Astrocyte (in vitro differentiated cells and primary cell): ENCODE data around the gene SLC9A4. TPM values are rescaled to one million over a fixed set of nuclear protein-coding genes. Genes with fewer than 3 reads are reported as not detected.

ENCODE experiments used
- DNase-seq: peaks from one replicate; pipeline ENCODE4 v3.0.0-alpha.2; 2010; ENCODE audit warnings: low read depth
- FAIRE-seq: peaks from 2 replicates; lab custom pipeline; 2011; peaks lifted over from hg19 to GRCh38; lab: Jason Lieb, UNC
- H2AFZ ChIP-seq: 2 replicates; pipeline ENCODE4 v1.6.0; 2012; ENCODE audit warnings: low read depth, low read length, inconsistent platforms
- H3K27ac ChIP-seq: 2 replicates; pipeline ENCODE4 v1.5.1; 2011; ENCODE audit warnings: low read depth, low read length, inconsistent platforms
- H3K27me3 ChIP-seq: 2 replicates; pipeline ENCODE4 v1.6.0; 2011; ENCODE audit warnings: low read length, inconsistent platforms; ENCODE audit not compliant: insufficient read depth
- H3K36me3 ChIP-seq: 2 replicates; pipeline ENCODE4 v1.5.1; 2011; ENCODE audit warnings: low read length, inconsistent platforms; ENCODE audit not compliant: insufficient read depth
- H3K4me1 ChIP-seq: 2 replicates; pipeline ENCODE4 v1.5.1; 2011; ENCODE audit warnings: low read length, inconsistent platforms; ENCODE audit not compliant: insufficient read depth
- H3K4me2 ChIP-seq: 2 replicates; pipeline ENCODE4 v1.6.0; 2012; ENCODE audit warnings: low read length, inconsistent platforms
- H3K4me3 ChIP-seq: 2 replicates; pipeline ENCODE4 v1.5.1; 2011; ENCODE audit warnings: low read depth, mild to moderate bottlenecking, low read length, inconsistent platforms; ENCODE audit not compliant: insufficient read depth
- H3K79me2 ChIP-seq: 2 replicates; pipeline ENCODE4 v1.6.0; 2012; ENCODE audit warnings: mild to moderate bottlenecking, low read length, inconsistent platforms; ENCODE audit not compliant: insufficient read depth
- H3K9ac ChIP-seq: 2 replicates; pipeline ENCODE4 v1.6.0; 2012; ENCODE audit warnings: mild to moderate bottlenecking, low read length, inconsistent platforms
- H3K9me3 ChIP-seq: 2 replicates; pipeline ENCODE4 v1.5.1; 2012; ENCODE audit warnings: low read depth, mild to moderate bottlenecking, low read length, inconsistent platforms; ENCODE audit not compliant: insufficient read depth
- H4K20me1 ChIP-seq: 2 replicates; pipeline ENCODE4 v1.6.0; 2012; ENCODE audit warnings: low read length, inconsistent platforms; ENCODE audit not compliant: insufficient read depth
- H3K27ac Mint-ChIP-seq: one replicate; pipeline ENCODE4 v1.8.0; 2021; ENCODE audit warnings: mild to moderate bottlenecking, mixed read lengths; ENCODE audit not compliant: unreplicated experiment
- H3K27me3 Mint-ChIP-seq: one replicate; pipeline ENCODE4 v1.8.0; 2021; ENCODE audit warnings: low read depth, mixed read lengths; ENCODE audit not compliant: unreplicated experiment
- H3K36me3 Mint-ChIP-seq: one replicate; pipeline ENCODE4 v1.8.0; 2021; ENCODE audit warnings: low read depth, mixed read lengths; ENCODE audit not compliant: unreplicated experiment
- H3K4me1 Mint-ChIP-seq: one replicate; pipeline ENCODE4 v1.8.0; 2021; ENCODE audit warnings: low read depth, mixed read lengths; ENCODE audit not compliant: unreplicated experiment
- H3K4me3 Mint-ChIP-seq: one replicate; pipeline ENCODE4 v1.8.0; 2021; ENCODE audit warnings: mild to moderate bottlenecking, moderate library complexity, mixed read lengths; ENCODE audit not compliant: unreplicated experiment
- H3K9me3 Mint-ChIP-seq: one replicate; pipeline ENCODE4 v1.8.0; 2021; ENCODE audit warnings: mild to moderate bottlenecking, mixed read lengths; ENCODE audit not compliant: unreplicated experiment
- EZH2 ChIP-seq: IDR thresholded peaks from 2 replicates; pipeline ENCODE4 v1.6.1; 2012; ENCODE audit warnings: mild to moderate bottlenecking, low read length, inconsistent platforms; ENCODE audit not compliant: insufficient read depth
- total RNA-seq: library from RNA; stranded (reverse); gene quantifications from 2 replicates; pipeline ENCODE4 v1.2.1, GENCODE V29; 2021
- TF ChIP-seq, protein P1 (sequence below): IDR thresholded peaks from 2 replicates; pipeline ENCODE4 v1.5.1; 2011; ENCODE audit warnings: low read depth, mild to moderate bottlenecking, inconsistent platforms, low read length, moderate library complexity; ENCODE audit not compliant: insufficient read depth

Gene SLC9A4
- total RNA-seq, 1 donor from 2014 or later: 0.09 TPM

DNA sequence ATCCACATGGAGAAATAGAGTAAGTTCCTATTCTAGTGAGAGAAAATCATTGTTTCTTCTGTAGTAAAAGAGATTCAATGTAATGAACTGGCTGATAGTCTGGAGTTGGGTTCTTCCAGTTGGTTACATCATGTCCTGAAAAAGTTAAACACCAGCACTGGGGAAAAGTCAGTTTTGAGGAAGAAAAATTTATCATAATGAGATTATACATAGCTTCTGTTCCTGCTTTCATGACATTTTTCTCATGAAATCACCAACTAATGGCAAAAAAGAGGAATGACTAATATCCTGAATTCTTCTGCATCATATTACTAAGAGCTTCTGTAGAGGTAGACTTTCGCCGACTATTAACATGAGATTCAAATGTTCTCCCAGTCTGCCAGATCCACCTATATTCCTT, 77.1 kb downstream of the SLC9A4 start:
- Mint-ChIP-seq H3K4me3 (no peak overlapping the region), H3K9me3 (peaks cover 7% of the 10 kb centered on the region), H3K36me3 (no peaks in the 10 kb centered on the region), H3K4me1 (no peaks in the 10 kb centered on the region), H3K27me3 (peaks cover 4% of the 10 kb centered on the region), H3K27ac (no peak overlapping the region)
- Histone ChIP-seq H2AFZ (no peak overlapping the region), H3K36me3 (no peaks in the 10 kb centered on the region), H4K20me1 (no peaks in the 10 kb centered on the region), H3K27me3 (no peaks in the 10 kb centered on the region), H3K9ac (no peak overlapping the region), H3K4me2 (no peak overlapping the region), H3K79me2 (no peaks in the 10 kb centered on the region), H3K4me1 (no peaks in the 10 kb centered on the region), H3K4me3 (no peak overlapping the region), H3K9me3 (no peaks in the 10 kb centered on the region), H3K27ac (no peak overlapping the region)
- TF ChIP-seq, protein P1, sequence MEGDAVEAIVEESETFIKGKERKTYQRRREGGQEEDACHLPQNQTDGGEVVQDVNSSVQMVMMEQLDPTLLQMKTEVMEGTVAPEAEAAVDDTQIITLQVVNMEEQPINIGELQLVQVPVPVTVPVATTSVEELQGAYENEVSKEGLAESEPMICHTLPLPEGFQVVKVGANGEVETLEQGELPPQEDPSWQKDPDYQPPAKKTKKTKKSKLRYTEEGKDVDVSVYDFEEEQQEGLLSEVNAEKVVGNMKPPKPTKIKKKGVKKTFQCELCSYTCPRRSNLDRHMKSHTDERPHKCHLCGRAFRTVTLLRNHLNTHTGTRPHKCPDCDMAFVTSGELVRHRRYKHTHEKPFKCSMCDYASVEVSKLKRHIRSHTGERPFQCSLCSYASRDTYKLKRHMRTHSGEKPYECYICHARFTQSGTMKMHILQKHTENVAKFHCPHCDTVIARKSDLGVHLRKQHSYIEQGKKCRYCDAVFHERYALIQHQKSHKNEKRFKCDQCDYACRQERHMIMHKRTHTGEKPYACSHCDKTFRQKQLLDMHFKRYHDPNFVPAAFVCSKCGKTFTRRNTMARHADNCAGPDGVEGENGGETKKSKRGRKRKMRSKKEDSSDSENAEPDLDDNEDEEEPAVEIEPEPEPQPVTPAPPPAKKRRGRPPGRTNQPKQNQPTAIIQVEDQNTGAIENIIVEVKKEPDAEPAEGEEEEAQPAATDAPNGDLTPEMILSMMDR: no peak
- no peak for TF ChIP-seq EZH2
- DNase-seq: no peak
- FAIRE-seq: no peak

DNA sequence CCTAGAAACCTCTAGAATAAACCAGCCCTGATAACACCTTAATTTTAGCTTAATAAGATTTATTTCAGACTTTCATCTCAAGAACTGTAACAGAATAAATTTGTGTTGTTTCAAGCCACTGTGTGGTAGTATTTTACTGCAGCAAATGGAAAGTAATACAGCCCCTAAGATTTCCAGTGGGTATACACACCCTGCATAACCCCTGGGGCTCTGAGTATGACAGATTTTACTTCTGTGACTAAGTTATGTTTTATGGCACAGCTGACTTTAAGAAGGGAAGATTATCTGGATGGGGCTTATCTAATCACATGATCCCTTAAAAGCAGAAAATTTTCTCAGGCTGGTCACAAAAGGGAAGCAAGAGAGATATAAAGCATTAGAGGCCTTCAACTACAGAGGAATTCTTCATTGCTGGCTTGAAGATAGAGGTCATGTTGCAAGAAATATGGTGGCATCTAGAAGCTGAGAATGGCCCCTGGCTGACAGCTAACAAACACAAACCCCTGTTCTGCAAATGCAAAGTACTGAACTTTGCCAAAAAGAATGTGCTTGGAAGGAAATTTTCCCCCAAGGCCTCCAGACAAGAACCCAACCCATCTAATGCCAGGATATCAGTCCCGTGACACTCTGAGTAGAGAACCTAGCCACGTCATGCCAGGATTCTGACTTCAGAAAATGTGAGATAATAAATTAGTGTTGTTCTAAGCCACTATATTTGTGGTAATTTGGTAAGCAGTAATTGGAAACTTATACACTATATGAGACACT, 78.5 kb downstream of the SLC9A4 start:
- H3K36me3 ChIP-seq: no peaks in the 10 kb centered on the region
- no peaks in the 10 kb centered on the region for H4K20me1 ChIP-seq
- H3K9me3 Mint-ChIP-seq: peaks cover 7% of the 10 kb centered on the region
- no peak overlapping the region for H3K27ac ChIP-seq
- no peak for DNase-seq
- H3K9me3 ChIP-seq: no peaks in the 10 kb centered on the region
- no peak overlapping the region for H3K27ac Mint-ChIP-seq
- no peaks in the 10 kb centered on the region for H3K4me1 Mint-ChIP-seq
- no peak for TF ChIP-seq EZH2
- TF ChIP-seq, protein P1: no peak
- no peaks in the 10 kb centered on the region for H3K27me3 ChIP-seq
- no peaks in the 10 kb centered on the region for H3K4me1 ChIP-seq
- H3K27me3 Mint-ChIP-seq: peaks cover 4% of the 10 kb centered on the region
- H3K79me2 ChIP-seq: no peaks in the 10 kb centered on the region
- H3K9ac ChIP-seq: no peak overlapping the region
- no peak overlapping the region for H3K4me3 Mint-ChIP-seq
- no peak overlapping the region for H2AFZ ChIP-seq
- FAIRE-seq: no peak
- H3K4me2 ChIP-seq: no peak overlapping the region
- no peak overlapping the region for H3K4me3 ChIP-seq
- H3K36me3 Mint-ChIP-seq: no peaks in the 10 kb centered on the region

DNA sequence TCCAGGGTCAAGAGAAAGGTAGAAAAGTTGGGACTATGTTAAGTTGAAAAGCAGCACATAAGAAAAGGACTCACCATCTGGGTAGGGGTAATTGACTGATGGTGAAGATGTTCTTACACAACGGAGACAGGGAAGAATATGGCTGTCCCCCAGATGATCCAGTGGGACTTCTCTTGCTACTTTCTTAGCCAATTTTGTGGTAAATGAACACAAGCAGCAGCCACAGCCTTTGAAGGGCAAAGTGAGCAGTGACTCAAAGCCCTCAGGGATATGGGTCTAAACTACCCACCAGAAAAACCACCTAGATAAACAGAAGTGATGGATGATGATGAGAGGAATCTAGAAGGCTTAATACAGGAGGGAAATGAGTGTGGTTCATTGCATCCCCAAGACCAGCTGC, 80.6 kb downstream of the SLC9A4 start:
- Histone ChIP-seq H3K36me3 (no peaks in the 10 kb centered on the region), H3K4me2 (no peak overlapping the region), H3K9ac (no peak overlapping the region), H3K4me1 (no peaks in the 10 kb centered on the region), H3K79me2 (no peaks in the 10 kb centered on the region), H3K27ac (no peak overlapping the region), H4K20me1 (no peaks in the 10 kb centered on the region), H3K4me3 (no peak overlapping the region), H3K9me3 (no peaks in the 10 kb centered on the region), H3K27me3 (no peaks in the 10 kb centered on the region), H2AFZ (no peak overlapping the region)
- no peak overlapping the region for H3K27ac Mint-ChIP-seq
- DNase-seq: no peak
- FAIRE-seq: no peak
- peaks cover 4% of the 10 kb centered on the region for H3K27me3 Mint-ChIP-seq
- H3K36me3 Mint-ChIP-seq: no peaks in the 10 kb centered on the region
- H3K4me1 Mint-ChIP-seq: no peaks in the 10 kb centered on the region
- H3K9me3 Mint-ChIP-seq: peaks cover 7% of the 10 kb centered on the region
- H3K4me3 Mint-ChIP-seq: no peak overlapping the region
- no peak for TF ChIP-seq EZH2
- TF ChIP-seq, protein P1: no peak
